Measurements from ENCODE around the gene PIEZO1.

The PIEZO1 gene

GRCh38 chr16:88731699-88732098 is 53.3 kb downstream of the PIEZO1 start:
- DNase-seq = no peak

GRCh38 chr16:88730632-88731607 is 54.1 kb downstream of the PIEZO1 start:
- DNase-seq = peak; percentile 5

GRCh38 chr16:88727871-88728270 is 57.1 kb downstream of the PIEZO1 start:
- DNase-seq = peak; percentile 21

- DNase-seq = peak; percentile 60
Observed at GRCh38 chr16:88726981-88727380, 58.0 kb downstream of the PIEZO1 start.

GRCh38 chr16:88726408-88726749 is 58.6 kb downstream of the PIEZO1 start:
- DNase-seq = no peak

GRCh38 chr16:88725609-88726407 is 59.2 kb downstream of the PIEZO1 start:
- DNase-seq = peak; percentile 5

GRCh38 chr16:88724855-88725555 is 60.0 kb downstream of the PIEZO1 start:
- DNase-seq = no peak

GRCh38 chr16:88723911-88724310 is 61.1 kb downstream of the PIEZO1 start:
- no peak for DNase-seq

- DNase-seq = no peak
Observed at GRCh38 chr16:88723507-88723887, 61.5 kb downstream of the PIEZO1 start.

- no peak for DNase-seq
Observed at GRCh38 chr16:88722784-88723506, 62.1 kb downstream of the PIEZO1 start.

- no peak for DNase-seq
Observed at GRCh38 chr16:88721815-88722755, 62.9 kb downstream of the PIEZO1 start.

- DNase-seq = no peak
Observed at GRCh38 chr16:88721236-88721635, 63.8 kb downstream of the PIEZO1 start.

GRCh38 chr16:88720396-88720970 is 64.5 kb downstream of the PIEZO1 start:
- DNase-seq = no peak

GRCh38 chr16:88719933-88720296 is 65.1 kb downstream of the PIEZO1 start:
- no peak for DNase-seq

- no peak for DNase-seq
Observed at GRCh38 chr16:88719267-88719932, 65.6 kb downstream of the PIEZO1 start.

GRCh38 chr16:88718178-88718577 is 66.8 kb downstream of the PIEZO1 start:
- no peak for DNase-seq

GRCh38 chr16:88716601-88717001 is 68.4 kb downstream of the PIEZO1 start:
- no peak for DNase-seq

- no peak for DNase-seq
Observed at GRCh38 chr16:88716201-88716600, 68.8 kb downstream of the PIEZO1 start.

GRCh38 chr16:88715312-88716190 is 69.5 kb downstream of the PIEZO1 start:
- no peak for DNase-seq

Data from NCI-H345 (cell line).